Fibroblast of lung (primary cell): ENCODE measurements around the gene GPC5. TPM values are rescaled to one million over a fixed set of nuclear protein-coding genes. Genes with fewer than 3 reads are reported as not detected.
A peak's percentile ranks its signal among the peaks of the same experiment; 100 is the strongest.

Experiments
- DNase-seq, 2 donors: peaks; one replicate each; pipeline versions ENCODE4 v3.0.0 to v3.0.0-alpha.2; 2010; ENCODE audit warnings: low read depth in 2 of 2
- H2AFZ ChIP-seq: 2 replicates; pipeline ENCODE4 v1.5.1; 2012; ENCODE audit warnings: low read length, control low read depth, inconsistent platforms
- H3K27ac ChIP-seq: 2 replicates; pipeline ENCODE4 v1.5.1; 2011; ENCODE audit warnings: low read length, control low read depth; ENCODE audit not compliant: insufficient read depth
- H3K27me3 ChIP-seq: 2 replicates; pipeline ENCODE4 v1.5.1; 2011; ENCODE audit warnings: mild to moderate bottlenecking, low read length; ENCODE audit not compliant: control insufficient read depth, insufficient read depth
- H3K36me3 ChIP-seq: 2 replicates; pipeline ENCODE4 v1.5.1; 2011; ENCODE audit warnings: low read length; ENCODE audit not compliant: control insufficient read depth, insufficient read depth
- H3K4me1 ChIP-seq: 2 replicates; pipeline ENCODE4 v1.5.1; 2011; ENCODE audit warnings: low read length; ENCODE audit not compliant: control insufficient read depth, insufficient read depth; ENCODE audit errors: extremely low read depth
- H3K4me2 ChIP-seq: 2 replicates; pipeline ENCODE4 v1.5.1; 2011; ENCODE audit warnings: low read length, control low read depth; ENCODE audit not compliant: insufficient read depth; ENCODE audit errors: extremely low read depth
- H3K4me3 ChIP-seq, 4 experiments: fragments of 200-600 bp in 1 of 4; sonication (generic) in 1 of 4; replicated peaks in 1 of 4; 2 replicates each; pipeline ENCODE4 v1.5.1; 2011 to 2016; ENCODE audit warnings: low read length in 4 of 4, low read depth in 3 of 4, mild to moderate bottlenecking in 3 of 4, control low read depth in 2 of 4, inconsistent platforms in 1 of 4, mixed read lengths in 1 of 4; ENCODE audit not compliant: insufficient read depth in 1 of 4; ENCODE audit errors: control extremely low read depth in 1 of 4
- H3K79me2 ChIP-seq: 2 replicates; pipeline ENCODE4 v1.5.1; 2012; ENCODE audit warnings: mild to moderate bottlenecking, low read length, inconsistent platforms; ENCODE audit not compliant: control insufficient read depth, insufficient read depth
- H3K9ac ChIP-seq: 2 replicates; pipeline ENCODE4 v1.5.1; 2011; ENCODE audit warnings: mild to moderate bottlenecking, low read length, control low read depth; ENCODE audit not compliant: insufficient read depth
- H3K9me3 ChIP-seq: 2 replicates; pipeline ENCODE4 v1.5.1; 2012; ENCODE audit warnings: low read depth, low read length; ENCODE audit not compliant: control insufficient read depth, insufficient read depth
- H4K20me1 ChIP-seq: 2 replicates; pipeline ENCODE4 v1.5.1; 2011; ENCODE audit warnings: low read length; ENCODE audit not compliant: control insufficient read depth, insufficient read depth; ENCODE audit errors: extremely low read depth
- CTCF ChIP-seq, 2 donors: IDR thresholded peaks in 1 of 2; conservative IDR thresholded peaks in 1 of 2; 1 replicate in 1 of 2; 2 replicates in 1 of 2; pipeline ENCODE4 v1.5.1; 2011 to 2012; ENCODE audit warnings: low read length in 2 of 2, control low read depth in 1 of 2, inconsistent platforms in 1 of 2, low read depth in 1 of 2, mild to moderate bottlenecking in 1 of 2
- EZH2 ChIP-seq: IDR thresholded peaks from 2 replicates; pipeline ENCODE4 v1.5.1; 2012; ENCODE audit warnings: low read length, control low read depth, mild to moderate bottlenecking; ENCODE audit errors: missing control alignments
- polyA plus RNA-seq, 2 donors: library from polyadenylated mRNA; depleted of rRNA in 1 of 2; stranded (reverse) in 1 of 2; unstranded in 1 of 2; fragments of >200 nt; gene quantifications; 2 replicates each; pipeline ENCODE4 v1.2.1, GENCODE V29; 2011 to 2012; ENCODE audit warnings: missing spikeins in 1 of 2
- total RNA-seq: library from RNA; depleted of rRNA; stranded (reverse); fragments of >200 nt; gene quantifications from 2 replicates; pipeline ENCODE4 v1.2.1, GENCODE V29; 2014

GPC5 gene
- total and polyA plus RNA-seq, 2 donors (not counting 1 experiment from before 2014, with no cell fraction given), result 0.17 TPM; not detected in 1

GRCh38 chr13:91572944-91573598, 174.7 kb downstream of the GPC5 start:
- Histone ChIP-seq H3K4me1 (no peaks in the 10 kb centered on the region), H3K27ac (no peak overlapping the region), H3K9me3 (no peaks in the 10 kb centered on the region), H4K20me1 (no peaks in the 10 kb centered on the region), H3K79me2 (no peaks in the 10 kb centered on the region), H3K9ac (no peak overlapping the region), H3K4me2 (no peak overlapping the region), H2AFZ (no peak overlapping the region), H3K27me3 (no peaks in the 10 kb centered on the region), H3K4me3 (no peak overlapping the region), H3K36me3 (no peaks in the 10 kb centered on the region)
- DNase-seq, result peak; percentile 36 to 64
- TF ChIP-seq EZH2 (no peak), CTCF (conservative IDR thresholded peaks at IDR 0.05 in 1 of 2, IDR thresholded peaks at IDR 0.05 in 1 of 2; ENCODE audit: low read depth in 1 of 2, low read length in 2 of 2) (no peak)

- Histone ChIP-seq H3K4me1 (no peaks in the 10 kb centered on the region), H3K4me2 (no peak overlapping the region), H3K36me3 (no peaks in the 10 kb centered on the region), H3K27me3 (no peaks in the 10 kb centered on the region), H4K20me1 (no peaks in the 10 kb centered on the region), H3K9ac (no peak overlapping the region), H3K27ac (no peak overlapping the region), H3K79me2 (no peaks in the 10 kb centered on the region), H2AFZ (no peak overlapping the region), H3K4me3 (no peak overlapping the region), H3K9me3 (no peaks in the 10 kb centered on the region)
- peak; percentile 39 to 71 for DNase-seq
- TF ChIP-seq CTCF (conservative IDR thresholded peaks at IDR 0.05 in 1 of 2, IDR thresholded peaks at IDR 0.05 in 1 of 2; ENCODE audit: low read depth in 1 of 2, low read length in 2 of 2), result no peak
Measured at GRCh38 chr13:91574766-91575165, 176.3 kb downstream of the GPC5 start.

- H3K4me2 ChIP-seq, result no peak overlapping the region
- no peaks in the 10 kb centered on the region for H3K27me3 ChIP-seq
- DNase-seq, result no peak
- no peak overlapping the region for H3K4me3 ChIP-seq
- H3K9me3 ChIP-seq, result no peaks in the 10 kb centered on the region
- TF ChIP-seq CTCF (conservative IDR thresholded peaks at IDR 0.05 in 1 of 2, IDR thresholded peaks at IDR 0.05 in 1 of 2; ENCODE audit: low read depth in 1 of 2, low read length in 2 of 2) (peak in 1 of 2 donors; percentile 27), EZH2 (no peak)
- H3K9ac ChIP-seq, result no peak overlapping the region
- H3K4me1 ChIP-seq, result no peaks in the 10 kb centered on the region
- no peak overlapping the region for H2AFZ ChIP-seq
- H3K79me2 ChIP-seq, result no peaks in the 10 kb centered on the region
- no peaks in the 10 kb centered on the region for H4K20me1 ChIP-seq
- no peaks in the 10 kb centered on the region for H3K36me3 ChIP-seq
- H3K27ac ChIP-seq, result no peak overlapping the region
Measured at GRCh38 chr13:91576590-91576989, 178.2 kb downstream of the GPC5 start.
